ENCODE results near the gene DNAH9.

DNA sequence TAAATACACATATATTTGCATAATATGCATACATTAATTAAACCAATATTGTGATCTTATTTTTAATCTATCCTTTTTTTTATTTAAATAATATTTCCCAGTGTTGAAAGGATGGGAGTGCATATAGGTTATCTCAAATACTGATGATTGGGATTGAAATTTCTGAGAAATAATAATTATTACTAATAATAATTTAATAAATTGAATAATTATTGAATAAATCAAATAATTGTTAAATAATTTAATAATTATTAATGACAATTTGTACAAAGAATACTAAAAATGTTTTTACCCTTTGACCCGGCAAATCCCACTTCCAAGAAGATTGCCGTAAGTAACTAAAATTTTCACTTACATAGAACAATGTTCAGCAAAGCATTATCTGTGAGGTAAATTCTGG, 250.1 kb downstream of the DNAH9 start:
- TF ChIP-seq, protein P1, sequence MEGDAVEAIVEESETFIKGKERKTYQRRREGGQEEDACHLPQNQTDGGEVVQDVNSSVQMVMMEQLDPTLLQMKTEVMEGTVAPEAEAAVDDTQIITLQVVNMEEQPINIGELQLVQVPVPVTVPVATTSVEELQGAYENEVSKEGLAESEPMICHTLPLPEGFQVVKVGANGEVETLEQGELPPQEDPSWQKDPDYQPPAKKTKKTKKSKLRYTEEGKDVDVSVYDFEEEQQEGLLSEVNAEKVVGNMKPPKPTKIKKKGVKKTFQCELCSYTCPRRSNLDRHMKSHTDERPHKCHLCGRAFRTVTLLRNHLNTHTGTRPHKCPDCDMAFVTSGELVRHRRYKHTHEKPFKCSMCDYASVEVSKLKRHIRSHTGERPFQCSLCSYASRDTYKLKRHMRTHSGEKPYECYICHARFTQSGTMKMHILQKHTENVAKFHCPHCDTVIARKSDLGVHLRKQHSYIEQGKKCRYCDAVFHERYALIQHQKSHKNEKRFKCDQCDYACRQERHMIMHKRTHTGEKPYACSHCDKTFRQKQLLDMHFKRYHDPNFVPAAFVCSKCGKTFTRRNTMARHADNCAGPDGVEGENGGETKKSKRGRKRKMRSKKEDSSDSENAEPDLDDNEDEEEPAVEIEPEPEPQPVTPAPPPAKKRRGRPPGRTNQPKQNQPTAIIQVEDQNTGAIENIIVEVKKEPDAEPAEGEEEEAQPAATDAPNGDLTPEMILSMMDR (IDR thresholded peaks at IDR 0.05; ENCODE audit: insufficient read depth, low read length), result no peak
- no peak for TF ChIP-seq POLR2AphosphoS5 (IDR thresholded peaks at IDR 0.05; ENCODE audit: low read depth)
- TF ChIP-seq REST (IDR thresholded peaks at IDR 0.05; ENCODE audit: insufficient replicate concordance, low read depth), result no peak
